HepG2 (cell line): ENCODE data around the gene ZNF628. TPM values are rescaled to one million over a fixed set of nuclear protein-coding genes. Genes with fewer than 3 reads are reported as not detected.

Experiments used
- CSRNP1 ChIP-seq: sonication (generic); formaldehyde crosslinking; IDR thresholded peaks from 2 replicates; pipeline ENCODE4 v1.8.1; 2023; ENCODE audit warnings: mild to moderate bottlenecking, missing genetic modification reagents
- ELF3 ChIP-seq: IDR thresholded peaks from 2 replicates; pipeline ENCODE4 v1.6.1; 2016; ENCODE audit warnings: missing genetic modification reagents, missing compliant biosample characterization
- FOXA1 ChIP-seq, 2 experiments: fragments of 450-650 bp in 1 of 2; sonication (generic) in 1 of 2; formaldehyde crosslinking in 1 of 2; IDR thresholded peaks; 2 replicates each; pipeline versions ENCODE4 v1.4.0 to v1.6.1; 2016 to 2020; ENCODE audit warnings: missing genetic modification reagents in 1 of 2
- FOXK1 ChIP-seq: sonication (generic); formaldehyde crosslinking; IDR thresholded peaks from 2 replicates; pipeline ENCODE4 v1.4.0; 2020; ENCODE audit warnings: low read depth, missing genetic modification reagents, borderline replicate concordance
- FOXO4 ChIP-seq: sonication (generic); formaldehyde crosslinking; conservative IDR thresholded peaks from 2 replicates; pipeline ENCODE4 v1.8.1; 2023; ENCODE audit warnings: missing genetic modification reagents
- HMG20A ChIP-seq: IDR thresholded peaks from 2 replicates; pipeline ENCODE4 v1.6.1; 2016; ENCODE audit warnings: borderline replicate concordance
- HOMEZ ChIP-seq: IDR thresholded peaks from 2 replicates; pipeline ENCODE4 v1.6.1; 2016; ENCODE audit warnings: low read depth
- KDM5A ChIP-seq: fragments of 200-600 bp; sonication (generic); IDR thresholded peaks from 2 replicates; pipeline ENCODE4 v1.7.0; 2018; ENCODE audit warnings: antibody characterized with exemption, mild to moderate bottlenecking, low read length, borderline replicate concordance
- KLF16 ChIP-seq, 2 experiments: sonication (generic) in 1 of 2; formaldehyde crosslinking in 1 of 2; IDR thresholded peaks; 2 replicates each; pipeline versions ENCODE4 v1.6.1 to v1.8.0; 2016 to 2023; ENCODE audit warnings: missing genetic modification reagents in 2 of 2, missing compliant biosample characterization in 1 of 2
- MEIS1 ChIP-seq: sonication (generic); formaldehyde crosslinking; IDR thresholded peaks from 2 replicates; pipeline ENCODE4 v1.9.0; 2021; ENCODE audit warnings: mild to moderate bottlenecking, missing genetic modification reagents, moderate library complexity, borderline replicate concordance
- MLLT10 ChIP-seq: sonication (generic); formaldehyde crosslinking; IDR thresholded peaks from 2 replicates; pipeline ENCODE4 v1.4.0; 2020; ENCODE audit warnings: missing genetic modification reagents
- NBN ChIP-seq: fragments of 450-650 bp; conservative IDR thresholded peaks from 2 replicates; pipeline ENCODE4 v1.6.1; 2017
- NFIC ChIP-seq: IDR thresholded peaks from 2 replicates; pipeline ENCODE4 v1.6.1; 2012; ENCODE audit warnings: mild to moderate bottlenecking, low read length, inconsistent platforms
- RARG ChIP-seq: sonication (generic); formaldehyde crosslinking; IDR thresholded peaks from 2 replicates; pipeline ENCODE4 v1.4.0; 2020; ENCODE audit warnings: low read depth, mild to moderate bottlenecking, missing genetic modification reagents
- SAP130 ChIP-seq: IDR thresholded peaks from 2 replicates; pipeline ENCODE4 v1.6.1; 2016; ENCODE audit warnings: low read depth
- TMF1 ChIP-seq: sonication (generic); formaldehyde crosslinking; IDR thresholded peaks from 2 replicates; pipeline ENCODE4 v1.8.1; 2022; ENCODE audit warnings: low read depth, missing genetic modification reagents
- ZC3H4 ChIP-seq: sonication (generic); formaldehyde crosslinking; IDR thresholded peaks from 2 replicates; pipeline ENCODE4 v1.4.0; 2020; ENCODE audit warnings: missing genetic modification reagents, borderline replicate concordance
- ZFY ChIP-seq: sonication (generic); formaldehyde crosslinking; IDR thresholded peaks from 2 replicates; pipeline ENCODE4 v1.4.0; 2020; ENCODE audit warnings: missing genetic modification reagents
- ZNF124 ChIP-seq: sonication (generic); formaldehyde crosslinking; IDR thresholded peaks from 2 replicates; pipeline ENCODE4 v1.4.0; 2020; ENCODE audit warnings: missing genetic modification reagents
- ZNF136 ChIP-seq: sonication (generic); formaldehyde crosslinking; IDR thresholded peaks from 2 replicates; pipeline ENCODE4 v1.8.1; 2022; ENCODE audit warnings: low read depth, mild to moderate bottlenecking, moderate library complexity, missing genetic modification reagents
- ZNF329 ChIP-seq: sonication (generic); formaldehyde crosslinking; IDR thresholded peaks from 2 replicates; pipeline ENCODE4 v1.9.0; 2021; ENCODE audit warnings: low read depth, mild to moderate bottlenecking, missing genetic modification reagents
- ZNF343 ChIP-seq: sonication (generic); formaldehyde crosslinking; IDR thresholded peaks from 2 replicates; pipeline ENCODE4 v1.4.0; 2020; ENCODE audit warnings: mild to moderate bottlenecking, missing genetic modification reagents
- ZNF382 ChIP-seq: sonication (generic); formaldehyde crosslinking; IDR thresholded peaks from 2 replicates; pipeline ENCODE4 v1.5.0; 2020; ENCODE audit warnings: missing genetic modification reagents, mild to moderate bottlenecking, borderline replicate concordance
- ZNF446 ChIP-seq: sonication (generic); formaldehyde crosslinking; IDR thresholded peaks from 2 replicates; pipeline ENCODE4 v1.5.0; 2020; ENCODE audit warnings: mild to moderate bottlenecking, missing genetic modification reagents
- ZNF496 ChIP-seq: sonication (generic); formaldehyde crosslinking; IDR thresholded peaks from 2 replicates; pipeline ENCODE4 v1.8.1; 2023; ENCODE audit warnings: mild to moderate bottlenecking, moderate library complexity, missing genetic modification reagents; ENCODE audit not compliant: insufficient replicate concordance
- ZNF572 ChIP-seq: sonication (generic); formaldehyde crosslinking; IDR thresholded peaks from 2 replicates; pipeline ENCODE4 v1.5.1; 2020; ENCODE audit warnings: mild to moderate bottlenecking, missing genetic modification reagents
- ZSCAN29 ChIP-seq: sonication (generic); formaldehyde crosslinking; conservative IDR thresholded peaks from 2 replicates; pipeline ENCODE4 v1.4.0; 2020; ENCODE audit warnings: mild to moderate bottlenecking, missing genetic modification reagents
- polyA plus RNA-seq, 8 experiments: library from polyadenylated mRNA; depleted of rRNA in 3 of 8; stranded (reverse) in 7 of 8; unstranded in 1 of 8; fragments of >200 nt; fragmentation: Illumina TruSeq in 4 of 8; extraction: Trizol in 4 of 8; gene quantifications; 2 replicates each; pipeline versions ENCODE4 v1.2.1 to v1.2.3, GENCODE V29; 2011 to 2016; ENCODE audit warnings: low read depth in 4 of 8, missing spikeins in 1 of 8, mixed read lengths in 1 of 8; ENCODE audit not compliant: insufficient read depth in 1 of 8
- total RNA-seq, 5 experiments: library from RNA; depleted of rRNA; stranded (reverse); fragments of >200 nt; fragmentation: Illumina TruSeq; extraction: Trizol; gene quantifications; 2 replicates each; pipeline ENCODE4 v1.2.3, GENCODE V29; 2016; ENCODE audit warnings: low read depth in 1 of 5

The ZNF628 gene
- total and polyA plus RNA-seq, 2 of the 13 experiments (the other 11 are each of a cell fraction or from before 2014, with no cell fraction given) = 0.54 to 1.2 TPM

- TF ChIP-seq CSRNP1 (CRISPR knock-in tag) (no peak), FOXK1 (CRISPR knock-in tag) (no peak), ZSCAN29 (CRISPR knock-in tag) (no peak), ZFY (CRISPR knock-in tag) (no peak), FOXA1 (IDR thresholded peaks at IDR 0.05) (no peak), FOXA1 (CRISPR knock-in tag; IDR thresholded peaks at IDR 0.05) (0 out of 2 replicates have a peak, but pooled peaks have one; percentile 6), ZNF572 (CRISPR knock-in tag) (no peak), ELF3 (CRISPR knock-in tag) (0 out of 2 replicates have a peak, but pooled peaks have one; percentile 16), NFIC (peak; percentile 42; the same call in 1 of the 2 replicates), ZNF124 (CRISPR knock-in tag) (peak; percentile 42; the same call in 1 of the 2 replicates), ZNF446 (CRISPR knock-in tag) (no peak), KLF16 (CRISPR knock-in tag; IDR thresholded peaks at IDR 0.05) (no peak; a peak in 1 of 4 replicates), NBN (no peak), HOMEZ (CRISPR knock-in tag) (0 out of 2 replicates have a peak, but pooled peaks have one; percentile 32), ZNF382 (CRISPR knock-in tag) (no peak), ZC3H4 (CRISPR knock-in tag) (0 out of 2 replicates have a peak, but pooled peaks have one; percentile 23), FOXO4 (CRISPR knock-in tag) (no peak), ZNF496 (CRISPR knock-in tag) (no peak), TMF1 (CRISPR knock-in tag) (no peak), SAP130 (CRISPR knock-in tag) (peak; percentile 43), MEIS1 (CRISPR knock-in tag) (peak; percentile 24; the same call in 1 of the 2 replicates), HMG20A (CRISPR knock-in tag) (no peak), ZNF136 (CRISPR knock-in tag) (no peak), ZNF329 (no peak), ZNF343 (CRISPR knock-in tag) (peak; percentile 21; the same call in 1 of the 2 replicates), RARG (0 out of 2 replicates have a peak, but pooled peaks have one; percentile 85), KDM5A (peak; percentile 47; the same call in 1 of the 2 replicates), MLLT10 (CRISPR knock-in tag) (no peak)
These were observed 16.3 kb upstream of the ZNF628 start (continued) for GRCh38 chr19:55459950-55460657.
